PC-3 (cell line): ENCODE data around the gene BAIAP2L1. TPM values are rescaled to one million over a fixed set of nuclear protein-coding genes. Genes with fewer than 3 reads are reported as not detected.

ENCODE experiments used
- ATAC-seq: fragments of 200-7000 bp; cut with Tn5 transposase; 2 replicates; pipeline ENCODE4 v1.9.1; 2020; ENCODE audit warnings: mild to moderate bottlenecking, moderate library complexity
- BruUV-seq: library from RNA; stranded (reverse); fragments of 400-500 nt; replicated peaks from 2 replicates; lab custom pipeline; 2021; lab: Mats Ljungman, UMichigan
- CTCF ChIA-PET: fragments of 300-600 bp; sonication (Branson Sonifier 250); formaldehyde crosslinking; loops from one replicate; lab custom pipeline; 2022; ENCODE audit warnings: antibody characterized with exemption; lab: Charles Lee
- POLR2A ChIA-PET: fragments of 300-600 bp; sonication (Branson Sonifier 250); formaldehyde crosslinking; loops from one replicate; lab custom pipeline; 2022; ENCODE audit warnings: antibody characterized with exemption; ENCODE audit not compliant: unreplicated experiment; lab: Charles Lee
- DNase-seq: peaks from one replicate; pipeline ENCODE4 v3.0.0-alpha.2; 2015
- H2AFZ ChIP-seq: fragments of 300-600 bp; sonication (generic); 2 replicates; pipeline ENCODE4 v1.6.0; 2016; ENCODE audit warnings: antibody characterized with exemption, low read length
- H3F3A ChIP-seq: fragments of 300-600 bp; sonication (generic); one replicate; pipeline ENCODE4 v1.6.0; 2017; ENCODE audit warnings: antibody characterized with exemption, low read length, control low read depth, mild to moderate bottlenecking; ENCODE audit not compliant: unreplicated experiment
- H3K27ac ChIP-seq: fragments of 300-600 bp; sonication (generic); 2 replicates; pipeline ENCODE4 v1.5.1; 2016; ENCODE audit warnings: mild to moderate bottlenecking, low read length
- H3K27me3 ChIP-seq: fragments of 300-600 bp; sonication (generic); 2 replicates; pipeline ENCODE4 v1.6.1; 2016; ENCODE audit warnings: low read length, mixed read lengths
- H3K36me3 ChIP-seq: fragments of 300-600 bp; sonication (generic); 2 replicates; pipeline ENCODE4 v1.6.1; 2016; ENCODE audit warnings: low read depth, mixed run types, low read length, mixed read lengths
- H3K4me1 ChIP-seq: fragments of 300-600 bp; sonication (generic); 2 replicates; pipeline ENCODE4 v1.5.1; 2016; ENCODE audit warnings: low read length; ENCODE audit not compliant: insufficient read depth
- H3K4me2 ChIP-seq: fragments of 300-600 bp; sonication (generic); 2 replicates; pipeline ENCODE4 v1.6.0; 2016; ENCODE audit warnings: low read length
- H3K4me3 ChIP-seq: fragments of 300-600 bp; sonication (generic); 2 replicates; pipeline ENCODE4 v1.5.1; 2016; ENCODE audit warnings: mild to moderate bottlenecking, low read length, mixed read lengths
- H3K79me2 ChIP-seq: fragments of 300-600 bp; sonication (generic); 2 replicates; pipeline ENCODE4 v1.6.1; 2017; ENCODE audit warnings: low read length, mixed read lengths
- H3K9ac ChIP-seq: fragments of 300-600 bp; sonication (generic); 2 replicates; pipeline ENCODE4 v1.6.0; 2016; ENCODE audit warnings: mild to moderate bottlenecking, low read length
- H3K9me2 ChIP-seq: fragments of 300-600 bp; sonication (generic); replicated peaks from 2 replicates; pipeline ENCODE4 v1.6.1; 2016; ENCODE audit warnings: mixed run types, low read length, mixed read lengths
- H3K9me3 ChIP-seq: fragments of 300-600 bp; sonication (generic); 2 replicates; pipeline ENCODE4 v1.6.1; 2016; ENCODE audit warnings: low read length, mixed read lengths
- H4K20me1 ChIP-seq: fragments of 300-600 bp; sonication (generic); 2 replicates; pipeline ENCODE4 v1.6.1; 2016; ENCODE audit warnings: low read length, mixed read lengths
- EZH2 ChIP-seq: fragments of 300-600 bp; sonication (generic); IDR thresholded peaks from one replicate; pipeline ENCODE4 v1.6.1; 2017; ENCODE audit warnings: antibody characterized with exemption, mild to moderate bottlenecking, low read length; ENCODE audit not compliant: unreplicated experiment
- EZH2phosphoT487 ChIP-seq: fragments of 300-600 bp; sonication (generic); IDR thresholded peaks from 2 replicates; pipeline ENCODE4 v1.6.1; 2018; ENCODE audit warnings: mild to moderate bottlenecking, antibody characterized with exemption, low read length, borderline replicate concordance
- intact Hi-C: fragments of 100-400 bp; cut with micrococcal nuclease; formaldehyde crosslinking; loops from 2 replicates; pipeline ENCODE4 v1.9.0; 2023
- total RNA-seq: library from RNA; depleted of rRNA; stranded (reverse); fragments of >200 nt; gene quantifications from 2 replicates; pipeline ENCODE4 v1.2.3, GENCODE V29; 2014
- TF ChIP-seq, protein P1 (sequence below): fragments of 300-600 bp; sonication (generic); conservative IDR thresholded peaks from 2 replicates; pipeline ENCODE4 v1.5.1; 2017; ENCODE audit warnings: antibody characterized with exemption, low read depth, mild to moderate bottlenecking, low read length

Gene BAIAP2L1
- total RNA-seq, 1 experiment from 2014 or later: 18.9 TPM

DNA sequence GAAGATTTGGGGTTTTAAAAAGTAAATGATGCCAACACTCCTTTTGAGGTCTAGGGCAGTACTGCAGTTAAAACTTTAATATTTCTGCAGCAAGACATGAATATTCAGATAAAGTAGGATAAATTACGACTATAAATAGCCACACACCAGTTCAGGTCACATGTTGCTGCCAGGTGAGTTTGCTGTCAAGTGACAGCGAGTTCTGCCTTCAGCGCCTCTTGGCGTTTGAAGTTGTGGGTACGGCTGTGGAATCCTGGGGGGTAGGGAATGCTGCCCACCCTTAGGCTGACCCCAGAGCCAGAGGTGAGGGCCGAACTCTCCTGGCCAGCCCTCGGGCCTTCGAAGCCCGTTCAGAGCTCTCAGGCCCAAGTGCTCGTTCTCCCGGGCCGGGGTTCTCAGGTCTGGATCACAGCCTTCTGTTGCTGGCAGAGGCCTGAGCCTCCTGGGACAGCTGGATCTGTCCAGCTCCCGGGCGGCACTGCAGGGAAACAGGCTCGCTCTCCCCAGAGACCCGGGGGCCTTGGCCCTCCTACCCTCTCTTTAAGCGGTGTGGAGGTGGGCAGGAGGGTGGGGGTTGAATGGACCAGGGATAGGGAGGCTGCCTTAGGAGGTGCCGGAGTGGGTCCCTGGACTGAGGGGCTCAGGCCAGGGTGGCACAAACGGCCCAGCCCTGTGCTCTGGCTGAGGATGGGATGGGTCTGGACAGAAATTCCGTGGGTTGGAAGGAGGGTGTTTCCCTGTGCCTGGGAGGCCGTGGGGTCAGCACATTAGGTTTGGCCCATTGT is 114.0 kb downstream of the BAIAP2L1 start:
- ChIA-PET CTCF (no interaction called here), POLR2A (no interaction called here)
- Histone ChIP-seq H3K36me3 (peaks cover 9% of the 10 kb centered on the region), H3F3A (no peaks in the 10 kb centered on the region), H2AFZ (peak overlapping the region; percentile 43), H4K20me1 (peaks cover 9% of the 10 kb centered on the region), H3K9me3 (no peaks in the 10 kb centered on the region), H3K4me3 (peak overlapping the region; percentile 97), H3K79me2 (peaks cover 93% of the 10 kb centered on the region), H3K9ac (peak overlapping the region; percentile 97), H3K27me3 (no peaks in the 10 kb centered on the region), H3K27ac (peak overlapping the region; percentile 84), H3K4me2 (peak overlapping the region; percentile 100), H3K4me1 (peaks cover 42% of the 10 kb centered on the region), H3K9me2 (no peaks in the 10 kb centered on the region)
- TF ChIP-seq EZH2 (no peak), EZH2phosphoT487 (no peak)
- TF ChIP-seq, protein P1, sequence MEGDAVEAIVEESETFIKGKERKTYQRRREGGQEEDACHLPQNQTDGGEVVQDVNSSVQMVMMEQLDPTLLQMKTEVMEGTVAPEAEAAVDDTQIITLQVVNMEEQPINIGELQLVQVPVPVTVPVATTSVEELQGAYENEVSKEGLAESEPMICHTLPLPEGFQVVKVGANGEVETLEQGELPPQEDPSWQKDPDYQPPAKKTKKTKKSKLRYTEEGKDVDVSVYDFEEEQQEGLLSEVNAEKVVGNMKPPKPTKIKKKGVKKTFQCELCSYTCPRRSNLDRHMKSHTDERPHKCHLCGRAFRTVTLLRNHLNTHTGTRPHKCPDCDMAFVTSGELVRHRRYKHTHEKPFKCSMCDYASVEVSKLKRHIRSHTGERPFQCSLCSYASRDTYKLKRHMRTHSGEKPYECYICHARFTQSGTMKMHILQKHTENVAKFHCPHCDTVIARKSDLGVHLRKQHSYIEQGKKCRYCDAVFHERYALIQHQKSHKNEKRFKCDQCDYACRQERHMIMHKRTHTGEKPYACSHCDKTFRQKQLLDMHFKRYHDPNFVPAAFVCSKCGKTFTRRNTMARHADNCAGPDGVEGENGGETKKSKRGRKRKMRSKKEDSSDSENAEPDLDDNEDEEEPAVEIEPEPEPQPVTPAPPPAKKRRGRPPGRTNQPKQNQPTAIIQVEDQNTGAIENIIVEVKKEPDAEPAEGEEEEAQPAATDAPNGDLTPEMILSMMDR: no peak
- BruUV-seq: no TSS peak
- intact Hi-C loops: no loop called here
- DNase-seq (no peak), ATAC-seq (no peak)

DNA sequence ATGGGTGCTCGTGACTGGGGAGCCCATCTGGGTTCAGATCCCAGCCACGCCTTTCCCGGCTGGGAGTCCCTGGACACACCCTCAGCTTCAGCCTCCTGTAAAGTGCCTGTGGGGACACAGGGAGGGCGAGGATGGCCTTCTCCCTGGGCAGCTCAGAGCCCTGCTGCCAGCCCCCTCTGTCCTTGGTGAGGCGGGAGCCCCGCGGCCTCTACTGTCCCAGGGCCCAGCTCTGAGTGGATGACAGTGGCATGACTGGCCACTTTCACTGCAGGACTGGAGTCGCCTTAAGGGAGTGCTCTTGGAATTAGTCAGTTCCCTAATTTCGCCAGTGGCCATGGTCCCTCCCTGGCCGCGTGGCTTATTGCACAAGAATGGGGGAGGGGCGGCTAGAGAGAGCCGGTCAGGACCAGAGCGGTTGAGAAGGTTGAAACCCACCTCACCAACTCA is 114.8 kb downstream of the BAIAP2L1 start:
- no TSS peak for BruUV-seq

More for the DNA sequence above, 114.8 kb downstream of the BAIAP2L1 start:
- Histone ChIP-seq H4K20me1 (peaks cover 9% of the 10 kb centered on the region), H3K79me2 (peaks cover 88% of the 10 kb centered on the region), H3K4me3 (peak overlapping the region; percentile 97), H3K27me3 (no peaks in the 10 kb centered on the region), H3K4me2 (peak overlapping the region; percentile 100), H3F3A (no peaks in the 10 kb centered on the region), H3K9ac (peak overlapping the region; percentile 97), H3K9me3 (no peaks in the 10 kb centered on the region), H2AFZ (peak overlapping the region; percentile 43), H3K4me1 (peaks cover 42% of the 10 kb centered on the region), H3K36me3 (peaks cover 3% of the 10 kb centered on the region; the same call in 1 of the 2 replicates), H3K9me2 (no peaks in the 10 kb centered on the region), H3K27ac (peak overlapping the region; percentile 84)
- intact Hi-C loops: no loop called here
- ATAC-seq: peak; percentile 19
- TF ChIP-seq, protein P1: no peak
- no peak for TF ChIP-seq EZH2phosphoT487
- no peak for TF ChIP-seq EZH2
- ChIA-PET CTCF (interaction anchor here (0.6 kb wide), 1 partner anchor 72 kb away, joined by 6 read pairs; no protein-coding TSS in a partner anchor), POLR2A (no interaction called here)
- peak; percentile 90 for DNase-seq
